Transverse colon (tissue), 4 donors: ENCODE measurements around the gene ZNF281. TPM values are rescaled to one million over a fixed set of nuclear protein-coding genes. Genes with fewer than 3 reads are reported as not detected.

Experiments
- DNase-seq: peaks from one replicate; pipeline ENCODE4 v3.0.0-alpha.2; 2019
- H3K27ac ChIP-seq, 4 donors: fragments of 200-600 bp; sonication (generic); 2 replicates each; pipeline ENCODE4 v1.5.1; 2016 to 2018; ENCODE audit warnings: inconsistent platforms in 4 of 4
- H3K27me3 ChIP-seq: fragments of 200-600 bp; sonication (generic); 2 replicates; pipeline ENCODE4 v1.5.1; 2017; ENCODE audit warnings: inconsistent platforms
- H3K36me3 ChIP-seq, 4 donors: fragments of 200-600 bp; sonication (generic); 2 replicates each; pipeline ENCODE4 v1.5.1; 2017 to 2019; ENCODE audit warnings: inconsistent platforms in 4 of 4
- H3K4me1 ChIP-seq, 4 donors: fragments of 200-600 bp; sonication (generic); 2 replicates each; pipeline ENCODE4 v1.5.1; 2017 to 2020; ENCODE audit warnings: inconsistent platforms in 4 of 4
- H3K4me3 ChIP-seq, 4 donors: fragments of 200-600 bp; sonication (generic); 1 replicate in 1 of 4; 2 replicates in 3 of 4; pipeline versions ENCODE4 v1.5.1 to v1.6.1; 2017 to 2019; ENCODE audit warnings: inconsistent platforms in 4 of 4
- H3K9me3 ChIP-seq, 2 donors: fragments of 200-600 bp; sonication (generic); 2 replicates each; pipeline ENCODE4 v1.5.1; 2017 to 2019; ENCODE audit warnings: inconsistent platforms in 2 of 2
- CTCF ChIP-seq, 5 experiments: fragments of 200-600 bp in 3 of 5; fragments of 450-650 bp in 2 of 5; sonication (generic) in 3 of 5; IDR thresholded peaks; 1 replicate in 2 of 5; 2 replicates in 3 of 5; pipeline ENCODE4 v1.5.1; 2016 to 2017; ENCODE audit warnings: antibody characterized with exemption in 5 of 5, inconsistent platforms in 3 of 5, mild to moderate bottlenecking in 2 of 5, moderate library complexity in 1 of 5
- EP300 ChIP-seq: sonication (generic); formaldehyde crosslinking; IDR thresholded peaks from one replicate; pipeline ENCODE4 v1.6.1; 2017; ENCODE audit warnings: antibody characterized with exemption, low read depth
- POLR2A ChIP-seq: fragments of 450-650 bp; IDR thresholded peaks from one replicate; pipeline ENCODE4 v1.6.1; 2016; ENCODE audit warnings: antibody characterized with exemption, mild to moderate bottlenecking, moderate library complexity
- POLR2AphosphoS5 ChIP-seq, 3 donors: sonication (generic); formaldehyde crosslinking; IDR thresholded peaks; one replicate each; pipeline ENCODE4 v1.6.1; 2016; ENCODE audit warnings: antibody characterized with exemption in 3 of 3
- WGBS, 2 donors: methylation state at CpG; one replicate each; pipeline ENCODE4 v1.1.5; 2018; ENCODE audit warnings: low coverage in 1 of 2; 5-methylcytosine and 5-hydroxymethylcytosine counted together
- in situ Hi-C, 4 donors: fragments of 200-750 bp; cut with MboI; loops; one replicate each; pipeline versions ENCODE4 v1.15.0 to v1.15.1; 2017; ENCODE audit warnings: low sequenced_read_pairs in 3 of 4, low pct_ligation_motif_present in 1 of 4, low pct_unique_long_range_greater_than_20kb in 1 of 4
- intact Hi-C: fragments of 100-400 bp; cut with DNase I; formaldehyde crosslinking; loops from one replicate; pipeline ENCODE4 v1.15.1; 2023; ENCODE audit warnings: low total_unique reads
- total RNA-seq, 4 donors: library from RNA; depleted of rRNA; stranded (reverse); fragments of >200 nt; gene quantifications; one replicate each; pipeline ENCODE4 v1.1.0, GENCODE V29; 2016

The ZNF281 gene
- total RNA-seq, 4 donors from 2014 or later = 7.5 to 15.1 (median 10.9) TPM

GRCh38 chr1:200428482-200429205 lies 18.8 kb upstream of the ZNF281 start:
- Histone ChIP-seq H3K27ac (no peak overlapping the region), H3K4me3 (no peak overlapping the region), H3K27me3 (no peaks in the 10 kb centered on the region), H3K36me3 (no peaks in the 10 kb centered on the region), H3K4me1 (no peaks in the 10 kb centered on the region), H3K9me3 (no peaks in the 10 kb centered on the region)
- 50 to 52% methylated on average over 4 of the region's 4 CpGs for WGBS, 2 donors
- DNase-seq = no peak
- intact Hi-C loops (no loop called here), in situ Hi-C loops (no loop called here)
- TF ChIP-seq POLR2A (no peak), POLR2AphosphoS5 (IDR thresholded peaks at IDR 0.05) (no peak), CTCF (IDR thresholded peaks at IDR 0.05) (no peak), EP300 (no peak)

DNA sequence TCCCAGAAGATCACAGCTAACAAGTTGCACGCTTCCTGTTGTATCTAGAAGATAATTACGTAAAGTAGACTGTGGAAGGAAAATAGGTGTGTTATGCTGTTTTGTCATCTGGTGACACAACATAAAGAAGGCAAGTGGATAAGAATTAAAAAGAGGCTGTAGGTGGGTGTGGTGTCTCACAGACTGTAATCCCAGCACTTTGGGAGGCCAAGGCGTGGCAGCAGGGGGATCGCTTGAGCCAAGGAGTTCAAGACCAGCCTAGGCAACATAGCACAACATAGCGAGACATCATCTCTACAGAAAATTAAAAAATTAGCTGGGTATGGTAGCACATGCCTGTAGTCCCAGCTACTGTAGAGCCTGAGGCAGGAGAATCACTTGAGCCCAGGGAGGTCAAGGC lies 17.9 kb upstream of the ZNF281 start:
- TF ChIP-seq EP300 (no peak), POLR2A (no peak), CTCF (IDR thresholded peaks at IDR 0.05) (no peak), POLR2AphosphoS5 (IDR thresholded peaks at IDR 0.05) (no peak)
- H3K36me3 ChIP-seq = no peaks in the 10 kb centered on the region
- no peaks in the 10 kb centered on the region for H3K27me3 ChIP-seq
- in situ Hi-C loops = no loop called here
- intact Hi-C loops = no loop called here
- 74 to 91% methylated on average over 2 to 5 of the region's 5 CpGs for WGBS, 2 donors
- H3K4me1 ChIP-seq = no peaks in the 10 kb centered on the region
- no peak for DNase-seq
- H3K27ac ChIP-seq = no peak overlapping the region
- no peaks in the 10 kb centered on the region for H3K9me3 ChIP-seq
- H3K4me3 ChIP-seq = no peak overlapping the region

GRCh38 chr1:200426196-200426595 lies 16.4 kb upstream of the ZNF281 start:
- H3K27me3 ChIP-seq = no peaks in the 10 kb centered on the region
- no peaks in the 10 kb centered on the region for H3K4me1 ChIP-seq
- intact Hi-C loops = no loop called here
- no peaks in the 10 kb centered on the region for H3K36me3 ChIP-seq
- in situ Hi-C loops = no loop called here
- H3K4me3 ChIP-seq = no peak overlapping the region
- H3K9me3 ChIP-seq = no peaks in the 10 kb centered on the region
- WGBS, 2 donors = 95% methylated on average over 2 of the region's 2 CpGs; no CpG with 5 or more reads in 1 of the 2 donors
- TF ChIP-seq CTCF (IDR thresholded peaks at IDR 0.05) = no peak
- TF ChIP-seq POLR2A = no peak
- TF ChIP-seq EP300 = no peak
- TF ChIP-seq POLR2AphosphoS5 (IDR thresholded peaks at IDR 0.05) = no peak
- no peak overlapping the region for H3K27ac ChIP-seq
- DNase-seq = no peak

- Histone ChIP-seq H3K27ac (no peak overlapping the region), H3K27me3 (no peaks in the 10 kb centered on the region), H3K9me3 (no peaks in the 10 kb centered on the region), H3K4me1 (no peaks in the 10 kb centered on the region), H3K36me3 (no peaks in the 10 kb centered on the region), H3K4me3 (no peak overlapping the region)
- intact Hi-C loops (no loop called here), in situ Hi-C loops (no loop called here)
- DNase-seq = no peak
- TF ChIP-seq POLR2A (no peak), CTCF (IDR thresholded peaks at IDR 0.05) (no peak), EP300 (no peak), POLR2AphosphoS5 (IDR thresholded peaks at IDR 0.05) (no peak)
- WGBS, 2 donors = 86 to 100% methylated on average over 4 to 6 of the region's 6 CpGs
Measured at GRCh38 chr1:200423235-200423634, 13.4 kb upstream of the ZNF281 start.
